Endothelial cell of coronary artery (primary cell): ENCODE results near the gene ENKUR. TPM values are rescaled to one million over a fixed set of nuclear protein-coding genes. Genes with fewer than 3 reads are reported as not detected.

Experiments used
- total RNA-seq: library from RNA; depleted of rRNA; stranded (reverse); fragments of >200 nt; gene quantifications from 2 replicates; pipeline ENCODE4 v1.2.3, GENCODE V29; 2014

ENKUR gene
- total RNA-seq = 0.18 TPM in 1 of 2 replicates, not detected in the other

GRCh38 chr10:25015828-25016375 lies at the start of gene ENKUR:
Gene ENKUR (minus strand): TSS chr10:25016158. CDS start chr10:25015936, 222 bp downstream.

GRCh38 chr10:25016376-25017153 lies 607 bp upstream of the ENKUR start, which contains the start of gene THNSL1:
Gene THNSL1 (plus strand): TSS chr10:25016612. CDS start chr10:25023224, 6,612 bp downstream.

GRCh38 chr10:24952143-24952706 lies 63.7 kb downstream of the ENKUR start, which contains the start of gene PRTFDC1:
Gene PRTFDC1 (minus strand): TSS chr10:24952606. CDS start chr10:24952575, 31 bp downstream.

Other genes with a start within 250 kb of the ENKUR start
- gene PRTFDC1, start 63.6 kb downstream of the ENKUR start, total RNA-seq = 5.8 and 6.5 TPM in 2 replicates
- 2.9 and 3.3 TPM in 2 replicates for gene THNSL1, start 454 bp upstream of the ENKUR start, total RNA-seq
- gene GPR158, start 158.8 kb upstream of the ENKUR start, total RNA-seq = under 0.01 and 0.38 TPM in 2 replicates